Measurements from ENCODE around the gene OVOL3.

GRCh38 chr19:36089847-36090246, 21.1 kb upstream of the OVOL3 start:
- no peak for TF ChIP-seq CTCF (conservative IDR thresholded peaks at IDR 0.05)
- no peak for TF ChIP-seq EZH2 (IDR thresholded peaks at IDR 0.05; ENCODE audit: low read depth)
